ENCODE measurements around the gene NPDC1.

Gene NPDC1

DNA sequence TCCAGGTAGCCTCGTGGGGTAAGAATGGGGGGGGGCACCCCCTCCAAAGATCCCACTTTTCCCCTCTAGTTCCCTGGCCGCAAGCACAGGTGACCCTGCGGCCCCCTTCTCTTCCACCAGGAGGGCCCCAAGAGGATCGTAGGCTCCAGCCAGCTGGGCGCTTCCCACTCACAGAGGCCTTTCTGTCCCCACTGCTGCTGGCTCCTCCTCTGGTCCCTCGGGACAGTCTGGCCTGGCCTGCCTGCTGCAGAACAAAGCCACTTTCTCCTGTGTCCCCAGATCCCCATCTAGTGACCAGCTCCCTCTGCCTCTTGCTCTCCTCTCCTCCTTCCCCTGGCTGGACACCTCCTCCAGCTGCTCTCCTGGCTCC is 24.9 kb upstream of the NPDC1 start:
- TF ChIP-seq OSR1 (CRISPR knock-in tag; IDR thresholded peaks at IDR 0.05) (no peak), ISL1 (CRISPR knock-in tag; IDR thresholded peaks at IDR 0.05) (no peak), ARNTL (CRISPR knock-in tag; IDR thresholded peaks at IDR 0.05; ENCODE audit: borderline replicate concordance, low read depth) (no peak), ZNF8 (CRISPR knock-in tag; IDR thresholded peaks at IDR 0.05) (no peak), TCF4 (CRISPR knock-in tag; IDR thresholded peaks at IDR 0.05; ENCODE audit: borderline replicate concordance) (no peak), PATZ1 (CRISPR knock-in tag; IDR thresholded peaks at IDR 0.05; ENCODE audit: borderline replicate concordance) (no peak), GLIS3 (CRISPR knock-in tag; IDR thresholded peaks at IDR 0.05) (no peak), BACH2 (CRISPR knock-in tag; IDR thresholded peaks at IDR 0.05; ENCODE audit: borderline replicate concordance) (no peak), TOX (CRISPR knock-in tag; IDR thresholded peaks at IDR 0.05; ENCODE audit: borderline replicate concordance) (no peak)
- ATAC-seq = peak; percentile 30

DNA sequence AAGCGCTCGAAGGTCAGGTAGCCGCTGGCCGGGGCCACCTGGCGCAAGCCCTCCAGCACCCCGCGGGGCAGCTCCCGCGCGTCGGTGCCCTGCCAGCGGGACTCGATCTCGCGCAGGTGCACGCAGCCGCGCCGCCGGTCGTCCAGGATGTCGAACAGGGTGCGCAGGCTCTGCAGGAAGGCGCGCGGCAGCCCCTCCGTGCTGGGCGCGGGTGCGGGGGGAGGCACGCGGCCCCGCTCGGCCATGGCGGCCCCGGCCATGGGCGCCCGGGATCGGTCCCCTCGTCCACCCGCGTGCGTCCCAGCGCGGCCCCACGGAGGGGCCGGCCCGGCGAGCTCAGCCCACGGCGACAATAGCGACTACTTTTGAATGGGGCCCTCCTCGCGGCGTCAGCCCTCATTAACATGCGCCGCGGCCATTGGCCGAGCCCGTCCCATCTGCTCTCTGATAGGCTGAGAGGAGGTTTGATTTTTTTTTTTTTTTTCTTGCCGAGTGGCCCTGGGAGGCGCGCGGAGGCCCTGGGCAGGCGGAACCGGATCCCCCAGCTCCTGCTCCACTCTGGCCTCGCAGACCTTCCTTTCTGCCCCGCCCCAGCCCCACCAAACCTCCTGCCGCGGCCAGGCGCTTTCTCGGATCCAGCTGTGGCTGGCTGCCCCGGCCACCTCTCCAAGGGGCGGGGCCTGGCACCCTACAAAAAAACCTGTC is 24.4 kb upstream of the NPDC1 start, which contains the start of gene SAPCD2:
Gene SAPCD2, minus strand, starts transcription at position 357 of the 705 bp plus-strand sequence. Its CDS starts 97 bp downstream, at position 260.
- ATAC-seq = peak; percentile 94
- no peak for TF ChIP-seq ZC3H10 (CRISPR knock-in tag; IDR thresholded peaks at IDR 0.05)
- TF ChIP-seq, protein P1, sequence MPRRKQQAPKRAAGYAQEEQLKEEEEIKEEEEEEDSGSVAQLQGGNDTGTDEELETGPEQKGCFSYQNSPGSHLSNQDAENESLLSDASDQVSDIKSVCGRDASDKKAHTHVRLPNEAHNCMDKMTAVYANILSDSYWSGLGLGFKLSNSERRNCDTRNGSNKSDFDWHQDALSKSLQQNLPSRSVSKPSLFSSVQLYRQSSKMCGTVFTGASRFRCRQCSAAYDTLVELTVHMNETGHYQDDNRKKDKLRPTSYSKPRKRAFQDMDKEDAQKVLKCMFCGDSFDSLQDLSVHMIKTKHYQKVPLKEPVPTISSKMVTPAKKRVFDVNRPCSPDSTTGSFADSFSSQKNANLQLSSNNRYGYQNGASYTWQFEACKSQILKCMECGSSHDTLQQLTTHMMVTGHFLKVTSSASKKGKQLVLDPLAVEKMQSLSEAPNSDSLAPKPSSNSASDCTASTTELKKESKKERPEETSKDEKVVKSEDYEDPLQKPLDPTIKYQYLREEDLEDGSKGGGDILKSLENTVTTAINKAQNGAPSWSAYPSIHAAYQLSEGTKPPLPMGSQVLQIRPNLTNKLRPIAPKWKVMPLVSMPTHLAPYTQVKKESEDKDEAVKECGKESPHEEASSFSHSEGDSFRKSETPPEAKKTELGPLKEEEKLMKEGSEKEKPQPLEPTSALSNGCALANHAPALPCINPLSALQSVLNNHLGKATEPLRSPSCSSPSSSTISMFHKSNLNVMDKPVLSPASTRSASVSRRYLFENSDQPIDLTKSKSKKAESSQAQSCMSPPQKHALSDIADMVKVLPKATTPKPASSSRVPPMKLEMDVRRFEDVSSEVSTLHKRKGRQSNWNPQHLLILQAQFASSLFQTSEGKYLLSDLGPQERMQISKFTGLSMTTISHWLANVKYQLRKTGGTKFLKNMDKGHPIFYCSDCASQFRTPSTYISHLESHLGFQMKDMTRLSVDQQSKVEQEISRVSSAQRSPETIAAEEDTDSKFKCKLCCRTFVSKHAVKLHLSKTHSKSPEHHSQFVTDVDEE (CRISPR knock-in tag; IDR thresholded peaks at IDR 0.05) = 0 out of 2 replicates have a peak, but pooled peaks have one; percentile 15

DNA sequence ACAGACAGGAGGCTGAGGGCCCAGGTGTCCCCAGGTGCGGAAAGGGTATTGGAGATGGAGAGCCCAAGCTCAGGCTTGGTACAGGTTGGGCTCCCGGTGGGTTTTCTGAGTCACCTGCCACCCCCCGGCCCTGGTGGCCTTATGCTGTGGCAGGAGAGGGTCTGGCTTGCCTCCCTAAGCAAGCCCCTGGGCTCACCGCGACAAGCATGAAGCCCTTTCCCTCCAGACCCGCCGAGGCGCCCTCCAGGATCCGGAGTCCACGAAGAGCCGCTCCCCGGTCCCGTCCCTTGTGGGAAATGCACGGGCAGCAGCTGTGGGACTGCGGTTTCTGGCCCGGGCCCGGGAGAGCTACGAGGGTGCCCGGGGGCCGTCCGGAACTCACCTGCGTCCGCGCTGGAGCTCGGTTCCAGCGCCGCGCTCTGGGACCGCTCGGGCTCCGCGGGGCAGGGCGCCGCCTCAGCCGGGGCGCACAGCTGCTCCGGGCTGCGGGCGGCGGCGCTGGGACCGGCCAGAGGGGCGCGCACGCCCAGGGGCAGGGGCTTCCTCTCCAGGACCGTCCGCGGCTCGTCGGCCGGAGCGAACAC is 23.6 kb upstream of the NPDC1 start:
- no peak for TF ChIP-seq OSR1 (CRISPR knock-in tag; IDR thresholded peaks at IDR 0.05)
- TF ChIP-seq, protein P2, sequence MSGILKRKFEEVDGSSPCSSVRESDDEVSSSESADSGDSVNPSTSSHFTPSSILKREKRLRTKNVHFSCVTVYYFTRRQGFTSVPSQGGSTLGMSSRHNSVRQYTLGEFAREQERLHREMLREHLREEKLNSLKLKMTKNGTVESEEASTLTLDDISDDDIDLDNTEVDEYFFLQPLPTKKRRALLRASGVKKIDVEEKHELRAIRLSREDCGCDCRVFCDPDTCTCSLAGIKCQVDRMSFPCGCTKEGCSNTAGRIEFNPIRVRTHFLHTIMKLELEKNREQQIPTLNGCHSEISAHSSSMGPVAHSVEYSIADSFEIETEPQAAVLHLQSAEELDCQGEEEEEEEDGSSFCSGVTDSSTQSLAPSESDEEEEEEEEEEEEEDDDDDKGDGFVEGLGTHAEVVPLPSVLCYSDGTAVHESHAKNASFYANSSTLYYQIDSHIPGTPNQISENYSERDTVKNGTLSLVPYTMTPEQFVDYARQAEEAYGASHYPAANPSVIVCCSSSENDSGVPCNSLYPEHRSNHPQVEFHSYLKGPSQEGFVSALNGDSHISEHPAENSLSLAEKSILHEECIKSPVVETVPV (CRISPR knock-in tag; IDR thresholded peaks at IDR 0.05) = no peak
- TF ChIP-seq ZNF565 (CRISPR knock-in tag; conservative IDR thresholded peaks at IDR 0.05; ENCODE audit: low read depth) = no peak
- TF ChIP-seq ZC3H10 (CRISPR knock-in tag; IDR thresholded peaks at IDR 0.05) = no peak
- no peak for TF ChIP-seq RARB (CRISPR knock-in tag; IDR thresholded peaks at IDR 0.05)
- TF ChIP-seq PPARA (CRISPR knock-in tag; IDR thresholded peaks at IDR 0.05; ENCODE audit: borderline replicate concordance) = no peak
- no peak for TF ChIP-seq BACH2 (CRISPR knock-in tag; IDR thresholded peaks at IDR 0.05; ENCODE audit: borderline replicate concordance)
- no peak for TF ChIP-seq ZFP30 (CRISPR knock-in tag; IDR thresholded peaks at IDR 0.05)
- no peak for TF ChIP-seq PATZ1 (CRISPR knock-in tag; IDR thresholded peaks at IDR 0.05; ENCODE audit: borderline replicate concordance)
- TF ChIP-seq, protein P3, sequence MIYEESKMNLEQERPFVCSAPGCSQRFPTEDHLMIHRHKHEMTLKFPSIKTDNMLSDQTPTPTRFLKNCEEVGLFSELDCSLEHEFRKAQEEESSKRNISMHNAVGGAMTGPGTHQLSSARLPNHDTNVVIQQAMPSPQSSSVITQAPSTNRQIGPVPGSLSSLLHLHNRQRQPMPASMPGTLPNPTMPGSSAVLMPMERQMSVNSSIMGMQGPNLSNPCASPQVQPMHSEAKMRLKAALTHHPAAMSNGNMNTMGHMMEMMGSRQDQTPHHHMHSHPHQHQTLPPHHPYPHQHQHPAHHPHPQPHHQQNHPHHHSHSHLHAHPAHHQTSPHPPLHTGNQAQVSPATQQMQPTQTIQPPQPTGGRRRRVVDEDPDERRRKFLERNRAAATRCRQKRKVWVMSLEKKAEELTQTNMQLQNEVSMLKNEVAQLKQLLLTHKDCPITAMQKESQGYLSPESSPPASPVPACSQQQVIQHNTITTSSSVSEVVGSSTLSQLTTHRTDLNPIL (CRISPR knock-in tag; IDR thresholded peaks at IDR 0.05; ENCODE audit: low read depth) = no peak
- no peak for TF ChIP-seq ARNTL (CRISPR knock-in tag; IDR thresholded peaks at IDR 0.05; ENCODE audit: borderline replicate concordance, low read depth)
- ATAC-seq = no peak

Measured in SK-N-SH treated with all-trans-retinoic acid at 6 μM for 48 hours (cell line).